Activated B cell treated with CpG ODN at 0.5 μM for 24 hours (primary cell): Measurements from ENCODE around the gene TRABD2B. TPM values are rescaled to one million over a fixed set of nuclear protein-coding genes. Genes with fewer than 3 reads are reported as not detected.

Experiments
- ATAC-seq: fragments of 200-7000 bp; cut with Tn5 transposase; one replicate; pipeline ENCODE4 v1.10.0; 2021; ENCODE audit warnings: low read depth, mild to moderate bottlenecking, moderate library complexity
- CTCF ChIA-PET: fragments of 350-600 bp; sonication (Branson Sonifier 250); formaldehyde crosslinking; loops from one replicate; lab custom pipeline; 2021; ENCODE audit warnings: antibody characterized with exemption; lab: Charles Lee
- POLR2A ChIA-PET: fragments of 350-600 bp; sonication (Branson Sonifier 250); formaldehyde crosslinking; loops from one replicate; lab custom pipeline; 2021; ENCODE audit warnings: antibody characterized with exemption; lab: Charles Lee
- DNase-seq: peaks from one replicate; pipeline ENCODE4 v3.0.0; 2022
- H3K27ac Mint-ChIP-seq: one replicate; pipeline ENCODE4 v1.8.0; 2020; ENCODE audit warnings: mixed read lengths
- H3K27me3 Mint-ChIP-seq: one replicate; pipeline ENCODE4 v1.8.0; 2021; ENCODE audit warnings: mixed read lengths
- H3K36me3 Mint-ChIP-seq: one replicate; pipeline ENCODE4 v1.8.0; 2021; ENCODE audit warnings: low read depth, mixed read lengths
- H3K4me1 Mint-ChIP-seq: one replicate; pipeline ENCODE4 v1.8.0; 2021; ENCODE audit warnings: mixed read lengths
- H3K4me3 Mint-ChIP-seq: one replicate; pipeline ENCODE4 v1.8.0; 2020; ENCODE audit warnings: mild to moderate bottlenecking, mixed read lengths
- H3K9me3 Mint-ChIP-seq: one replicate; pipeline ENCODE4 v1.8.0; 2020; ENCODE audit warnings: mixed read lengths
- intact Hi-C: fragments of 100-400 bp; cut with micrococcal nuclease; formaldehyde crosslinking; loops from one replicate; pipeline ENCODE4 v1.15.1; 2024
- total RNA-seq: library from RNA; stranded (reverse); gene quantifications from 2 replicates; pipeline ENCODE4 v1.2.3, GENCODE V29; 2022
- TF ChIP-seq, protein P1 (sequence below): fragments of 200-600 bp; IDR thresholded peaks from one replicate; pipeline ENCODE4 v1.8.0; 2022; ENCODE audit warnings: antibody characterized with exemption, mild to moderate bottlenecking

Gene TRABD2B
- total RNA-seq, 1 donor from 2014 or later, result not detected

DNA sequence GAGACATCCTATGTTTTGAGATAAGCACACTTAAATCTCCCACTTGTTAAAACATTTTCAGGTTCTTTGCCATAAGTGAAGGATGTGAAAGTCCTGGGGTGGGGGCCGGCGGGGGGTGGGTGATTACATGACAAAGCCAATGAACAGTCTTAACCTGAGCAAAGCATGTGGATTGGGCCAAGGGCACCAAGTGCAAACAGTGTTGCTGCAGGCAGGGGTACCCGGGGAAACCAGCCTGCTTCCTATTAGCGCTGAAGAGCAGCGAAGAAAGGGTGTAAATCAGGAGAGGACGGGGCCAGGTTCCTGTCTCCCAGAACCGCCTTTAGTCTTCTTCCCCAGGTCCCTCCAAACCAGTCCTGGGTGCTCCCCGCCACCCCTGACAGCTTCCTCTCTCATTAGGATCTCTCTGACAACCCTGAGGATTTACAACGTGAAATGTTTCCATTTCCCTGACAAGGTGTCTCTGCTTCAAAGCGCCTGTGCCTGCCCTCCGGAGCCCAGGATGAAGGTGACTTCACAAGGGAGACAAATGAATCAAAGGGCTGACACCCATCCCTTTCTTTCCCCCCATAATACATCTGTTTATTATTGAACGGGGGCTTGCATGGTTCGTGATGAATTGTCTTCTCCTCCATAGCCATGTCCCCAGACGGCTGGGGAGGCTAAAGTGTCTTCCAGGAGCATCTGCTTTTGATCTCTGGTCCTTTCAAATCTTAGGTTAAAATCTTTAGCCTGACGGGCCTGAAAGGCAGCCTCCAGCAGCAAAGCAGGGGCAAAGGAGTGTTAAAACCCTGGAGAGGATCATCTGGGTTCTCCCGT lies 109.5 kb downstream of the TRABD2B start:
- ATAC-seq (no peak), DNase-seq (no peak)
- H3K4me3 Mint-ChIP-seq, result no peak overlapping the region
- no peaks in the 10 kb centered on the region for H3K4me1 Mint-ChIP-seq
- peaks cover 3% of the 10 kb centered on the region for H3K27me3 Mint-ChIP-seq
- POLR2A ChIA-PET, result no interaction called here
- CTCF ChIA-PET, result no interaction called here
- intact Hi-C loops, result no loop called here
- H3K27ac Mint-ChIP-seq, result no peak overlapping the region
- no peaks in the 10 kb centered on the region for H3K36me3 Mint-ChIP-seq
- TF ChIP-seq, protein P1, sequence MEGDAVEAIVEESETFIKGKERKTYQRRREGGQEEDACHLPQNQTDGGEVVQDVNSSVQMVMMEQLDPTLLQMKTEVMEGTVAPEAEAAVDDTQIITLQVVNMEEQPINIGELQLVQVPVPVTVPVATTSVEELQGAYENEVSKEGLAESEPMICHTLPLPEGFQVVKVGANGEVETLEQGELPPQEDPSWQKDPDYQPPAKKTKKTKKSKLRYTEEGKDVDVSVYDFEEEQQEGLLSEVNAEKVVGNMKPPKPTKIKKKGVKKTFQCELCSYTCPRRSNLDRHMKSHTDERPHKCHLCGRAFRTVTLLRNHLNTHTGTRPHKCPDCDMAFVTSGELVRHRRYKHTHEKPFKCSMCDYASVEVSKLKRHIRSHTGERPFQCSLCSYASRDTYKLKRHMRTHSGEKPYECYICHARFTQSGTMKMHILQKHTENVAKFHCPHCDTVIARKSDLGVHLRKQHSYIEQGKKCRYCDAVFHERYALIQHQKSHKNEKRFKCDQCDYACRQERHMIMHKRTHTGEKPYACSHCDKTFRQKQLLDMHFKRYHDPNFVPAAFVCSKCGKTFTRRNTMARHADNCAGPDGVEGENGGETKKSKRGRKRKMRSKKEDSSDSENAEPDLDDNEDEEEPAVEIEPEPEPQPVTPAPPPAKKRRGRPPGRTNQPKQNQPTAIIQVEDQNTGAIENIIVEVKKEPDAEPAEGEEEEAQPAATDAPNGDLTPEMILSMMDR, result no peak
- no peaks in the 10 kb centered on the region for H3K9me3 Mint-ChIP-seq

DNA sequence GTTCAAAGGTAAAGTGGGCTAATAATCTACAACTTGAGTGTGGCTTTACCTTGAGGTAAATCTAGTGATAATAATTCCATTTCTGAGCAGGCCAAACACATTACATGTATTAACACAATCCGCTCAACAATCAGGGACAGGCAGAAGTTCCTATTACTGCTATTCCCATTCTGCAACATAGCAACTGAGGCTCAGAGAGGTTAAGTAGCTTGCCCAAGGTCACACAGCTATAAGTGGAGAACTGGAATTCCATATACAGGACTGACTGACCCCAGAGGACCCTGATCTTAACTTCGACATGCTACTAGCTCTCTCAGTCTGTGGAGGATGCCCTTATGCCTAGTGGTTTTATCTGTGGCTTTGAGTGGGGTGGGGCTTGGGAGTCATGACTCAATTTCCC lies 110.1 kb downstream of the TRABD2B start:
- ChIA-PET CTCF (no interaction called here), POLR2A (no interaction called here)
- Mint-ChIP-seq H3K27me3 (peaks cover 3% of the 10 kb centered on the region), H3K27ac (no peak overlapping the region), H3K9me3 (no peaks in the 10 kb centered on the region), H3K4me3 (no peak overlapping the region), H3K36me3 (no peaks in the 10 kb centered on the region), H3K4me1 (no peaks in the 10 kb centered on the region)
- no peak for ATAC-seq
- TF ChIP-seq, protein P1, result no peak
- no peak for DNase-seq
- intact Hi-C loops, result no loop called here

DNA sequence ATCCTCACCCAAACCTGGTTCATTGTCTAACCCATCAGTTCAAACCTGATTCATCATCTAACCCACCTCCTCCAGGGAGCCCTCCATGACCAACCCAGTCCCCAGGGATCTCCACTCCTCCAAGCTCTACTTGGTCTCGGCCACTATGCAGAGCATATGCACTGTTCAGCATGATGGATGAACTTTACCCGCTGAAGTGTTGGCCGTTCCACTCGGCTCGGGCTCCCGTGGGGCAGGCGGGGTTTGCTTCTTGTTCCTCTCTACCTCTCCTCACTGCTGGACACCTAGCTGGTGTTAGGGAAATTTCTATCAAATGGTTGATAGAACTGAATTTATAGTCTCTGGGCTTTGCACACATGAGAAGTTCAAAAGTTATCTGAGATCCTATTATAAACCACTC lies 111.0 kb downstream of the TRABD2B start:
- no peak overlapping the region for H3K4me3 Mint-ChIP-seq
- DNase-seq (no peak), ATAC-seq (no peak)
- H3K36me3 Mint-ChIP-seq, result no peaks in the 10 kb centered on the region
- ChIA-PET CTCF (no interaction called here), POLR2A (no interaction called here)
- H3K27ac Mint-ChIP-seq, result no peak overlapping the region
- no peaks in the 10 kb centered on the region for H3K9me3 Mint-ChIP-seq
- TF ChIP-seq, protein P1, result no peak
- intact Hi-C loops, result no loop called here
- H3K4me1 Mint-ChIP-seq, result no peaks in the 10 kb centered on the region
- peaks cover 3% of the 10 kb centered on the region for H3K27me3 Mint-ChIP-seq

DNA sequence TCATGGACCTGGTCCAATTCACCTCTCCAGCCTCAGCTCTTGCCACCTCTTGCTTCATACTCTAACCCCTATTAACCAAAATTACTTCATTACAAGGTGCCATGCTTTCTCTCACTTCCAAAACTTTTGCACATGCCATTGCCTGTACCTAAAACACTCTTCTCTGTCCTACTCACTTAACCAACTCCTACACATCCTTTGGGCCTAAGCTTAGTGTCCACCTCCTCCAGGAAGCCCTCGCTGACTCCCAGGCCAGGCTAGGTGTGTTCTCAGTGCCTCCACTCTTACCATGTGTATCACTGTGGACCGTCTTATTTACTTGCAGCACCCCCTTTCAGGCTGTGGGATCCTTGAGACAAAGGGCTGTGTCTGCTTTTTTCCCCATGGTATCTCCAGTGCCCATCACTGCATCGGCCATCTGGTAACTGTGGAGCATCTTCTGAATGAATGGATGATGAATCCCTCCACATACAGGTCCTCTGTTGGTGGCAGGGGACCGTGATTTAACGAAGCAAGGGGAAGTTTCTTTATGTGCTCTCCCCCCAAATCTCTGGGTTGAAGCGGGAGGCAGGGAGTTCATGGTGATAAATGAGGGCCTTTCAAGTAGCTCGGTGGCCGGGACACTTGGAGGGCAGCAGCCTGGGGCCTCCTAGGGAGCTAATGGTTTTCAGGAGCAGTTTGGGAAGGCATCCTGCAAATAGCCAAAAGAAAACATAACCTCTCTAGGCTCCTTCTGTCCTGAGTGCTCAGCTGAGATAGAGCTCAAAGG lies 111.9 kb downstream of the TRABD2B start:
- H3K4me3 Mint-ChIP-seq, result no peak overlapping the region
- H3K4me1 Mint-ChIP-seq, result no peaks in the 10 kb centered on the region
- ATAC-seq (no peak), DNase-seq (no peak)
- no peaks in the 10 kb centered on the region for H3K9me3 Mint-ChIP-seq
- ChIA-PET POLR2A (no interaction called here), CTCF (no interaction called here)
- no peaks in the 10 kb centered on the region for H3K36me3 Mint-ChIP-seq
- no peak overlapping the region for H3K27ac Mint-ChIP-seq
- TF ChIP-seq, protein P1, result no peak
- peaks cover 3% of the 10 kb centered on the region for H3K27me3 Mint-ChIP-seq
- intact Hi-C loops, result no loop called here

DNA sequence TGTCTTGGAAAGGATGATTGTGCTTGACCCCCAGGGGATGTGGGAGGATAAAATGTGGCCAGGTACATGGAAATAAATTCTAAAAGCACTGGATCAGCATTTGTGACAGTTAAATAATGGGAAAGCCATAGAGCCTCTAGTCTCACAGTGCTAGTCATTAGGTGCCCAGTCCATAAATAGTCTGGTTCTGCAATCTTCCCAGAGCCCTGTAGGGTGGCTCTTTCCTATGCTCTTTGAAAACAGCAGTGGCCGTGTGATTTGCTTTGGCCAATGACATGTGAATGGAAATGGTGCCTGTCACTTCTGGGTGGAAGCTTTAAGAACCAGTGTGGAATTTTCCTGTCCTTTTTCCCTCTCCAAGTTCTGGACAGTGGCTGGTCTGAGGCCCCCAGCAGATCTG lies 113.2 kb downstream of the TRABD2B start:
- intact Hi-C loops, result no loop called here
- Mint-ChIP-seq H3K27me3 (peaks cover 1% of the 10 kb centered on the region), H3K4me1 (no peaks in the 10 kb centered on the region), H3K4me3 (no peak overlapping the region), H3K36me3 (no peaks in the 10 kb centered on the region), H3K9me3 (no peaks in the 10 kb centered on the region), H3K27ac (no peak overlapping the region)
- ChIA-PET POLR2A (no interaction called here), CTCF (no interaction called here)
- TF ChIP-seq, protein P1, result no peak
- no peak for DNase-seq
- ATAC-seq, result no peak
